HCT116 (cell line): ENCODE results near the gene ZNF792. TPM values are rescaled to one million over a fixed set of nuclear protein-coding genes. Genes with fewer than 3 reads are reported as not detected.

Experiments
- ATAC-seq: fragments of 200-7000 bp; cut with Tn5 transposase; 2 replicates; pipeline ENCODE4 v1.9.1; 2020; ENCODE audit warnings: mild to moderate bottlenecking, moderate library complexity
- BruUV-seq: library from RNA; stranded (reverse); fragments of 400-500 nt; replicated peaks from 2 replicates; lab custom pipeline; 2021; lab: Mats Ljungman, UMichigan
- CTCF ChIA-PET: fragments of 300-600 bp; sonication (Branson Sonifier 250); formaldehyde crosslinking; loops from one replicate; lab custom pipeline; 2021; ENCODE audit warnings: antibody characterized with exemption; lab: Charles Lee
- POLR2A ChIA-PET: fragments of 300-600, 350-600 bp; sonication (Branson Sonifier 250); formaldehyde crosslinking; loops from one replicate; lab custom pipeline; 2021; ENCODE audit warnings: antibody characterized with exemption; lab: Charles Lee
- RAD21 ChIA-PET, 2 experiments: fragments of 300-600 bp; sonication (Branson Sonifier 250); formaldehyde crosslinking; loops; one replicate each; lab custom pipeline; 2023; ENCODE audit warnings: low total read pairs in 2 of 2; ENCODE audit not compliant: uncharacterized antibody in 2 of 2, unreplicated experiment in 2 of 2, low non-redundant PET in 1 of 2; lab: Charles Lee
- DNase-seq: peaks from one replicate; pipeline ENCODE4 v3.0.0-alpha.2; 2010; ENCODE audit warnings: low read depth, low spot score
- H2AFZ ChIP-seq: fragments of 200-600 bp; shearing (Covaris generic), sonication (generic); 2 replicates; pipeline ENCODE4 v1.6.1; 2017; ENCODE audit warnings: low read depth, mixed run types, mixed read lengths, antibody characterized with exemption, low read length; ENCODE audit not compliant: poor library complexity, severe bottlenecking
- H3K27ac ChIP-seq: 2 replicates; pipeline ENCODE4 v1.5.1; 2012; ENCODE audit warnings: low read depth, low read length
- H3K27me3 ChIP-seq: fragments of 200-600 bp; sonication (generic); 2 replicates; pipeline ENCODE4 v1.6.1; 2016; ENCODE audit warnings: mixed run types, low read length, mixed read lengths; ENCODE audit not compliant: insufficient read depth
- H3K36me3 ChIP-seq, 2 experiments: fragments of 200-500 bp in 1 of 2; fragments of 200-600 bp in 1 of 2; sonication (Bioruptor generic) in 1 of 2; sonication (generic) in 1 of 2; 2 replicates each; pipeline versions ENCODE4 v1.5.1 to v1.6.1; 2014 to 2016; ENCODE audit warnings: low read length in 2 of 2, inconsistent platforms in 1 of 2, mixed read lengths in 1 of 2, mixed run types in 1 of 2; ENCODE audit not compliant: insufficient read depth in 2 of 2, control insufficient read depth in 1 of 2
- H3K4me1 ChIP-seq, 2 experiments: fragments of 200-600 bp in 1 of 2; sonication (generic) in 1 of 2; 2 replicates each; pipeline versions ENCODE4 v1.5.1 to v1.6.1; 2012 to 2017; ENCODE audit warnings: low read length in 2 of 2, inconsistent platforms in 1 of 2, mild to moderate bottlenecking in 1 of 2, mixed read lengths in 1 of 2, mixed run types in 1 of 2, moderate library complexity in 1 of 2; ENCODE audit not compliant: insufficient read depth in 2 of 2, control insufficient read depth in 1 of 2
- H3K4me2 ChIP-seq: fragments of 200-600 bp; sonication (generic); 2 replicates; pipeline ENCODE4 v1.6.1; 2017; ENCODE audit warnings: mixed run types, low read length, mixed read lengths
- H3K4me3 ChIP-seq, 2 experiments: fragments of 200-600 bp in 1 of 2; sonication (generic) in 1 of 2; replicated peaks in 1 of 2; 2 replicates each; pipeline ENCODE4 v1.5.1; 2011 to 2016; ENCODE audit warnings: low read length in 2 of 2, control low read depth in 1 of 2, low read depth in 1 of 2, mild to moderate bottlenecking in 1 of 2, mixed read lengths in 1 of 2, mixed run types in 1 of 2
- H3K79me2 ChIP-seq: fragments of 200-600 bp; sonication (generic); 2 replicates; pipeline ENCODE4 v1.6.1; 2017; ENCODE audit warnings: mild to moderate bottlenecking, mixed run types, low read length, moderate library complexity, mixed read lengths; ENCODE audit not compliant: insufficient read depth
- H3K9ac ChIP-seq: fragments of 200-600 bp; sonication (generic); 2 replicates; pipeline ENCODE4 v1.6.1; 2016; ENCODE audit warnings: low read length, mixed read lengths
- H3K9me2 ChIP-seq: fragments of 200-600 bp; sonication (generic), shearing (Covaris generic); 2 replicates; pipeline ENCODE4 v1.6.1; 2017; ENCODE audit warnings: mixed run types, mild to moderate bottlenecking, moderate library complexity; ENCODE audit not compliant: insufficient read depth
- H3K9me3 ChIP-seq, 2 experiments: fragments of 200-500 bp in 1 of 2; fragments of 200-600 bp in 1 of 2; sonication (Bioruptor generic) in 1 of 2; sonication (generic) in 1 of 2; 2 replicates each; pipeline ENCODE4 v1.6.1; 2014 to 2017; ENCODE audit warnings: low read length in 2 of 2, mixed read lengths in 2 of 2, inconsistent platforms in 1 of 2, low read depth in 1 of 2, mild to moderate bottlenecking in 1 of 2, mixed run types in 1 of 2, moderate library complexity in 1 of 2; ENCODE audit not compliant: control insufficient read depth in 1 of 2, insufficient read depth in 1 of 2
- H4K20me1 ChIP-seq: fragments of 200-600 bp; sonication (generic), shearing (Covaris generic); 2 replicates; pipeline ENCODE4 v1.6.1; 2017; ENCODE audit warnings: mixed run types, mild to moderate bottlenecking, moderate library complexity; ENCODE audit not compliant: insufficient read depth
- ATF3 ChIP-seq: IDR thresholded peaks from 2 replicates; pipeline ENCODE4 v1.6.1; 2012
- CBX3 ChIP-seq: IDR thresholded peaks from 2 replicates; pipeline ENCODE4 v1.6.1; 2012; ENCODE audit warnings: low read depth
- CEBPB ChIP-seq: IDR thresholded peaks from 2 replicates; pipeline ENCODE4 v1.6.1; 2012; ENCODE audit warnings: low read depth
- EGR1 ChIP-seq: IDR thresholded peaks from 2 replicates; pipeline ENCODE4 v1.6.1; 2012; ENCODE audit warnings: low read depth
- ELF1 ChIP-seq: IDR thresholded peaks from 2 replicates; pipeline ENCODE4 v1.6.1; 2012; ENCODE audit warnings: low read depth, borderline replicate concordance
- EZH2 ChIP-seq: fragments of 200-600 bp; sonication (generic); IDR thresholded peaks from 2 replicates; pipeline ENCODE4 v1.6.1; 2017; ENCODE audit warnings: antibody characterized with exemption, mixed run types
- EZH2phosphoT487 ChIP-seq: fragments of 200-600 bp; IDR thresholded peaks from 2 replicates; pipeline ENCODE4 v1.6.1; 2018; ENCODE audit warnings: antibody characterized with exemption, borderline replicate concordance
- FOSL1 ChIP-seq: IDR thresholded peaks from 2 replicates; pipeline ENCODE4 v1.6.1; 2012; ENCODE audit warnings: low read depth
- JUND ChIP-seq: IDR thresholded peaks from 2 replicates; pipeline ENCODE4 v1.6.1; 2012
- MAX ChIP-seq: IDR thresholded peaks from 2 replicates; pipeline ENCODE4 v1.6.1; 2012
- POLR2A ChIP-seq: IDR thresholded peaks from 2 replicates; pipeline ENCODE4 v1.7.0; 2011; ENCODE audit warnings: borderline replicate concordance; ENCODE audit not compliant: insufficient read depth, insufficient read length; ENCODE audit errors: extremely low read depth
- POLR2AphosphoS5 ChIP-seq: IDR thresholded peaks from 2 replicates; pipeline ENCODE4 v1.6.1; 2011; ENCODE audit warnings: mild to moderate bottlenecking, low read depth, low read length, moderate library complexity
- RAD21 ChIP-seq: IDR thresholded peaks from 2 replicates; pipeline ENCODE4 v1.6.1; 2012; ENCODE audit warnings: low read depth, mild to moderate bottlenecking
- SP1 ChIP-seq: IDR thresholded peaks from 2 replicates; pipeline ENCODE4 v1.6.1; 2012; ENCODE audit warnings: low read depth
- SRF ChIP-seq: IDR thresholded peaks from 2 replicates; pipeline ENCODE4 v1.6.1; 2012; ENCODE audit warnings: low read depth
- YY1 ChIP-seq: IDR thresholded peaks from 2 replicates; pipeline ENCODE4 v1.6.1; 2011; ENCODE audit warnings: low read length, low read depth, moderate library complexity, mild to moderate bottlenecking; ENCODE audit not compliant: insufficient replicate concordance; ENCODE audit errors: extremely low read depth
- ZFX ChIP-seq: fragments of 450-650 bp; IDR thresholded peaks from 2 replicates; pipeline ENCODE4 v1.6.1; 2017
- ZNF274 ChIP-seq: fragments of 200-500 bp; sonication (Bioruptor generic); IDR thresholded peaks from 2 replicates; pipeline ENCODE4 v1.6.1; 2014; ENCODE audit warnings: mild to moderate bottlenecking, low read depth, low read length, inconsistent platforms
- intact Hi-C: fragments of 100-400 bp; cut with micrococcal nuclease; formaldehyde crosslinking; loops from 2 replicates; pipeline ENCODE4 v1.10.0; 2022
- total RNA-seq: library from RNA; stranded (reverse); gene quantifications from one replicate; pipeline ENCODE4 v1.2.1, GENCODE V29; 2021; ENCODE audit not compliant: unreplicated experiment
- TF ChIP-seq, protein P1 (sequence below): IDR thresholded peaks from 2 replicates; pipeline ENCODE4 v1.6.1; 2011; ENCODE audit warnings: mild to moderate bottlenecking, low read length, moderate library complexity; ENCODE audit not compliant: insufficient replicate concordance; ENCODE audit errors: extremely low read depth
- TF ChIP-seq, protein P2 (sequence below), 3 experiments: fragments of 200-600 bp in 1 of 3; sonication (generic) in 1 of 3; IDR thresholded peaks in 2 of 3; conservative IDR thresholded peaks in 1 of 3; 2 replicates each; pipeline ENCODE4 v1.5.1; 2012 to 2017; ENCODE audit warnings: low read depth in 2 of 3, low read length in 2 of 3, antibody characterized with exemption in 1 of 3, borderline replicate concordance in 1 of 3, control low read depth in 1 of 3, mild to moderate bottlenecking in 1 of 3, mixed read lengths in 1 of 3, mixed run types in 1 of 3, moderate library complexity in 1 of 3; ENCODE audit not compliant: insufficient read depth in 1 of 3

The ZNF792 gene
- total RNA-seq, 1 experiment from 2014 or later = 3.6 TPM

DNA sequence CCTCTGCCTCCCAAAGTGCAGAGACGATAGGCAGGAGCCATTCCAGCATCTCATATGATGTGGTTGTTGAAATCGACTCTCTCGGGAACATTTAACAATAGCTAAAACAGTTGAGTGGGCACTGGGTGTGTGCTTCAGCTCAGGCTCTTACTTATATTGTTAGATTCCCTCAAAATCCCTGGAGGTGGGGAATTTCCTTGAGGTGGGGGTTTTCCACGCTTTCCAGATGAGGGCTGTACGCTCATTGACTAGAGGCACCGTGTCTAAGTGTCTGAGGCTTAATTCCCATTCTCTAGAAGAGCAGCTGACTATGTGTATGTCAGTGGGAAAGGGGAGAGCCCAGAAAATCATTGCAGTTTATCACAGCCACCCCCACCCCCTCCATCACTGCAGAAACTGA, 25.3 kb upstream of the ZNF792 start:
- no peaks in the 10 kb centered on the region for H3K27me3 ChIP-seq
- H4K20me1 ChIP-seq = no peaks in the 10 kb centered on the region
- H3K4me2 ChIP-seq = no peak overlapping the region
- DNase-seq (no peak), ATAC-seq (no peak)
- intact Hi-C loops = no loop called here
- TF ChIP-seq CEBPB (no peak), EGR1 (no peak), EZH2phosphoT487 (no peak), FOSL1 (no peak), SP1 (no peak), ZNF274 (no peak), ELF1 (no peak), JUND (no peak), POLR2AphosphoS5 (no peak), EZH2 (no peak), CBX3 (no peak), ATF3 (no peak), RAD21 (no peak), SRF (no peak), YY1 (no peak), ZFX (no peak), POLR2A (no peak), MAX (no peak)
- TF ChIP-seq, protein P1, sequence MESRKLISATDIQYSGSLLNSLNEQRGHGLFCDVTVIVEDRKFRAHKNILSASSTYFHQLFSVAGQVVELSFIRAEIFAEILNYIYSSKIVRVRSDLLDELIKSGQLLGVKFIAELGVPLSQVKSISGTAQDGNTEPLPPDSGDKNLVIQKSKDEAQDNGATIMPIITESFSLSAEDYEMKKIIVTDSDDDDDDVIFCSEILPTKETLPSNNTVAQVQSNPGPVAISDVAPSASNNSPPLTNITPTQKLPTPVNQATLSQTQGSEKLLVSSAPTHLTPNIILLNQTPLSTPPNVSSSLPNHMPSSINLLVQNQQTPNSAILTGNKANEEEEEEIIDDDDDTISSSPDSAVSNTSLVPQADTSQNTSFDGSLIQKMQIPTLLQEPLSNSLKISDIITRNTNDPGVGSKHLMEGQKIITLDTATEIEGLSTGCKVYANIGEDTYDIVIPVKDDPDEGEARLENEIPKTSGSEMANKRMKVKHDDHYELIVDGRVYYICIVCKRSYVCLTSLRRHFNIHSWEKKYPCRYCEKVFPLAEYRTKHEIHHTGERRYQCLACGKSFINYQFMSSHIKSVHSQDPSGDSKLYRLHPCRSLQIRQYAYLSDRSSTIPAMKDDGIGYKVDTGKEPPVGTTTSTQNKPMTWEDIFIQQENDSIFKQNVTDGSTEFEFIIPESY = no peak
- TF ChIP-seq, protein P2, sequence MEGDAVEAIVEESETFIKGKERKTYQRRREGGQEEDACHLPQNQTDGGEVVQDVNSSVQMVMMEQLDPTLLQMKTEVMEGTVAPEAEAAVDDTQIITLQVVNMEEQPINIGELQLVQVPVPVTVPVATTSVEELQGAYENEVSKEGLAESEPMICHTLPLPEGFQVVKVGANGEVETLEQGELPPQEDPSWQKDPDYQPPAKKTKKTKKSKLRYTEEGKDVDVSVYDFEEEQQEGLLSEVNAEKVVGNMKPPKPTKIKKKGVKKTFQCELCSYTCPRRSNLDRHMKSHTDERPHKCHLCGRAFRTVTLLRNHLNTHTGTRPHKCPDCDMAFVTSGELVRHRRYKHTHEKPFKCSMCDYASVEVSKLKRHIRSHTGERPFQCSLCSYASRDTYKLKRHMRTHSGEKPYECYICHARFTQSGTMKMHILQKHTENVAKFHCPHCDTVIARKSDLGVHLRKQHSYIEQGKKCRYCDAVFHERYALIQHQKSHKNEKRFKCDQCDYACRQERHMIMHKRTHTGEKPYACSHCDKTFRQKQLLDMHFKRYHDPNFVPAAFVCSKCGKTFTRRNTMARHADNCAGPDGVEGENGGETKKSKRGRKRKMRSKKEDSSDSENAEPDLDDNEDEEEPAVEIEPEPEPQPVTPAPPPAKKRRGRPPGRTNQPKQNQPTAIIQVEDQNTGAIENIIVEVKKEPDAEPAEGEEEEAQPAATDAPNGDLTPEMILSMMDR (IDR thresholded peaks at IDR 0.05 in 2 of 3, conservative IDR thresholded peaks at IDR 0.05 in 1 of 3; ENCODE audit: borderline replicate concordance in 1 of 3, insufficient read depth in 1 of 3, low read depth in 2 of 3, low read length in 2 of 3) = no peak
- BruUV-seq = no TSS peak
- no peaks in the 10 kb centered on the region for H3K4me1 ChIP-seq
- H3K27ac ChIP-seq = no peak overlapping the region
- H3K4me3 ChIP-seq = no peak overlapping the region
- peaks cover 0 to 3% of the 10 kb centered on the region in 2 experiments; a peak in 1 of 4 replicates for H3K9me3 ChIP-seq
- H3K36me3 ChIP-seq = no peaks in the 10 kb centered on the region
- ChIA-PET POLR2A (no interaction called here), CTCF (no interaction called here), RAD21 (no interaction called here)
- no peak overlapping the region for H2AFZ ChIP-seq
- H3K9me2 ChIP-seq = no peaks in the 10 kb centered on the region; the same call in 1 of the 2 replicates
- H3K9ac ChIP-seq = no peak overlapping the region
- H3K79me2 ChIP-seq = no peaks in the 10 kb centered on the region
